Testis (tissue), 3 donors: ENCODE measurements around the gene LRP1. TPM values are rescaled to one million over a fixed set of nuclear protein-coding genes. Genes with fewer than 3 reads are reported as not detected.

Source experiments
- DNase-seq: peaks from one replicate; pipeline ENCODE4 v3.0.0-alpha.2; 2019
- H3K27ac ChIP-seq, 2 donors: fragments of 200-600 bp; sonication (generic); one replicate each; pipeline ENCODE4 v1.5.1; 2019
- H3K27me3 ChIP-seq: fragments of 200-600 bp; sonication (generic); one replicate; pipeline ENCODE4 v1.5.1; 2019
- H3K36me3 ChIP-seq: fragments of 200-600 bp; sonication (generic); one replicate; pipeline ENCODE4 v1.5.1; 2017; ENCODE audit warnings: low read depth; ENCODE audit errors: missing control alignments
- H3K4me1 ChIP-seq: fragments of 200-600 bp; sonication (generic); one replicate; pipeline ENCODE4 v1.5.1; 2019
- H3K4me3 ChIP-seq, 2 donors: fragments of 200-600 bp; sonication (generic); one replicate each; pipeline ENCODE4 v1.5.1; 2017 to 2019
- H3K9me3 ChIP-seq: fragments of 200-600 bp; sonication (generic); one replicate; pipeline ENCODE4 v1.5.1; 2017
- POLR2A ChIP-seq: fragments of 450-650 bp; IDR thresholded peaks from one replicate; pipeline ENCODE4 v1.6.1; 2017; ENCODE audit warnings: antibody characterized with exemption, mild to moderate bottlenecking, moderate library complexity
- WGBS, 2 donors: methylation state at CpG; one replicate each; pipeline ENCODE4 v1.1.5; 2018; 5-methylcytosine and 5-hydroxymethylcytosine counted together
- intact Hi-C: fragments of 100-400 bp; cut with DNase I; formaldehyde crosslinking; loops from one replicate; pipeline ENCODE4 v1.15.1; 2023; ENCODE audit warnings: low total_unique reads
- polyA plus RNA-seq: library from polyadenylated mRNA; stranded (reverse); fragments of 350-450 nt; fragmentation: Illumina TruSeq; extraction: RNeasy Lipid Tissue Mini Kit (QIAGEN cat#74804); gene quantifications from one replicate; pipeline ENCODE4 v1.2.3, GENCODE V29; 2014; ENCODE audit warnings: low read depth, low replicate concordance; ENCODE audit not compliant: insufficient read depth
- total RNA-seq, 2 donors: library from RNA; depleted of rRNA; stranded (reverse); fragments of >200 nt; gene quantifications; one replicate each; pipeline ENCODE4 v1.2.3, GENCODE V29; 2016
- TF ChIP-seq, protein P1 (sequence below), 3 experiments: fragments of 450-650 bp in 2 of 3; fragments of 200-600 bp in 1 of 3; sonication (generic) in 1 of 3; IDR thresholded peaks; one replicate each; pipeline ENCODE4 v1.5.1; 2016 to 2019; ENCODE audit warnings: antibody characterized with exemption in 3 of 3, mild to moderate bottlenecking in 2 of 3, moderate library complexity in 1 of 3

LRP1 gene
- total and polyA plus RNA-seq, 3 donors from 2014 or later: 82.4 to 200 (median 135) TPM

DNA sequence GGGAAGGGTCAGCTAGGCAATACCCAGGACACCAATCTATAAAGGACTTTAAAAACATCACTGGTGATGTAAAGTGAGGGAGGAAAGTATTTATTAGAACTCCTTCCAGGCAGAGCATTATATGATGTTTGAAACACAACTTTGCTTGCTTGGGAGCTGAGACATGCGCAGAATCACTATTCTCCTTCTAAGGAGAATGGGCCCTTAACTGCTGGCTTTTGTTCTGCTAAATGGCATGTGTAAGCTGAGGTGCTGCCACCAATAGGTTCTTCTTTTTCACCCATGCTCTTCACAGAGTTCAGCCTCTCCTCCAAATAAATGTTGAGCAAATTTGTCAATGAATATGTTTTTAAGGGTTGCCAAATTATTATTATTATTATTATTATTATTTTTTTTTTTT lies 118.8 kb downstream of the LRP1 start:
- H3K9me3 ChIP-seq: no peaks in the 10 kb centered on the region
- H3K4me1 ChIP-seq: peaks cover 10% of the 10 kb centered on the region
- no peaks in the 10 kb centered on the region for H3K27me3 ChIP-seq
- WGBS, 2 donors: 96 to 100% methylated on average over 1 of the region's 1 CpG
- H3K36me3 ChIP-seq: no peaks in the 10 kb centered on the region
- TF ChIP-seq POLR2A: no peak
- TF ChIP-seq, protein P1, sequence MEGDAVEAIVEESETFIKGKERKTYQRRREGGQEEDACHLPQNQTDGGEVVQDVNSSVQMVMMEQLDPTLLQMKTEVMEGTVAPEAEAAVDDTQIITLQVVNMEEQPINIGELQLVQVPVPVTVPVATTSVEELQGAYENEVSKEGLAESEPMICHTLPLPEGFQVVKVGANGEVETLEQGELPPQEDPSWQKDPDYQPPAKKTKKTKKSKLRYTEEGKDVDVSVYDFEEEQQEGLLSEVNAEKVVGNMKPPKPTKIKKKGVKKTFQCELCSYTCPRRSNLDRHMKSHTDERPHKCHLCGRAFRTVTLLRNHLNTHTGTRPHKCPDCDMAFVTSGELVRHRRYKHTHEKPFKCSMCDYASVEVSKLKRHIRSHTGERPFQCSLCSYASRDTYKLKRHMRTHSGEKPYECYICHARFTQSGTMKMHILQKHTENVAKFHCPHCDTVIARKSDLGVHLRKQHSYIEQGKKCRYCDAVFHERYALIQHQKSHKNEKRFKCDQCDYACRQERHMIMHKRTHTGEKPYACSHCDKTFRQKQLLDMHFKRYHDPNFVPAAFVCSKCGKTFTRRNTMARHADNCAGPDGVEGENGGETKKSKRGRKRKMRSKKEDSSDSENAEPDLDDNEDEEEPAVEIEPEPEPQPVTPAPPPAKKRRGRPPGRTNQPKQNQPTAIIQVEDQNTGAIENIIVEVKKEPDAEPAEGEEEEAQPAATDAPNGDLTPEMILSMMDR (IDR thresholded peaks at IDR 0.05): no peak
- intact Hi-C loops: no loop called here
- no peak for DNase-seq
- no peak overlapping the region for H3K27ac ChIP-seq
- H3K4me3 ChIP-seq: no peak overlapping the region

- Histone ChIP-seq H3K36me3 (no peaks in the 10 kb centered on the region), H3K9me3 (no peaks in the 10 kb centered on the region), H3K4me1 (no peaks in the 10 kb centered on the region), H3K4me3 (no peak overlapping the region), H3K27me3 (no peaks in the 10 kb centered on the region), H3K27ac (no peak overlapping the region)
- WGBS, 2 donors: 80 to 84% methylated on average over 7 of the region's 7 CpGs
- no peak for TF ChIP-seq POLR2A
- TF ChIP-seq, protein P1 (IDR thresholded peaks at IDR 0.05): no peak
- DNase-seq: no peak
- intact Hi-C loops: no loop called here
Measured at GRCh38 chr12:57248934-57249742, 120.9 kb downstream of the LRP1 start.

GRCh38 chr12:57250541-57250940 lies 122.3 kb downstream of the LRP1 start:
- intact Hi-C loops: no loop called here
- TF ChIP-seq POLR2A: no peak
- TF ChIP-seq, protein P1 (IDR thresholded peaks at IDR 0.05): no peak
- H3K9me3 ChIP-seq: no peaks in the 10 kb centered on the region
- DNase-seq: no peak
- no peaks in the 10 kb centered on the region for H3K36me3 ChIP-seq
- H3K27ac ChIP-seq: no peak overlapping the region
- no peaks in the 10 kb centered on the region for H3K4me1 ChIP-seq
- WGBS, 2 donors: 77 to 94% methylated on average over 3 of the region's 3 CpGs
- H3K4me3 ChIP-seq: no peak overlapping the region
- H3K27me3 ChIP-seq: no peaks in the 10 kb centered on the region

- intact Hi-C loops: no loop called here
- H3K36me3 ChIP-seq: no peaks in the 10 kb centered on the region
- H3K9me3 ChIP-seq: no peaks in the 10 kb centered on the region
- no peak for DNase-seq
- WGBS, 2 donors: 62 to 83% methylated on average over 7 of the region's 7 CpGs
- H3K4me3 ChIP-seq: no peak within 1 kb of the TSS
- H3K27me3 ChIP-seq: no peaks in the 10 kb centered on the region
- no peaks in the 10 kb centered on the region for H3K4me1 ChIP-seq
- no peak for TF ChIP-seq POLR2A
- TF ChIP-seq, protein P1 (IDR thresholded peaks at IDR 0.05): no peak
- H3K27ac ChIP-seq: no peak within 1 kb of the TSS
Measured at GRCh38 chr12:57250956-57251355, 122.7 kb downstream of the LRP1 start, which contains the start of gene STAC3. Gene STAC3 (minus strand): TSS chr12:57251187. CDS start chr12:57249636, 1,551 bp downstream.
